IMR-90 (cell line): ENCODE results near the gene CD81. TPM values are rescaled to one million over a fixed set of nuclear protein-coding genes. Genes with fewer than 3 reads are reported as not detected.

Source experiments
- ELK1 ChIP-seq: fragments of 150-350 bp; IDR thresholded peaks from 2 replicates; pipeline ENCODE4 v1.6.1; 2016; ENCODE audit warnings: low read depth, mild to moderate bottlenecking, low read length, moderate library complexity, borderline replicate concordance
- RAD21 ChIP-seq: IDR thresholded peaks from 2 replicates; pipeline ENCODE4 v1.6.1; 2012; ENCODE audit warnings: low read length, improper control_type of control experiment
- RCOR1 ChIP-seq: IDR thresholded peaks from 2 replicates; pipeline ENCODE4 v1.6.1; 2012; ENCODE audit warnings: mild to moderate bottlenecking, low read length, improper control_type of control experiment; ENCODE audit not compliant: insufficient replicate concordance
- polyA plus RNA-seq, 3 experiments: library from polyadenylated mRNA; depleted of rRNA; stranded (reverse); fragments of >200 nt; gene quantifications; 2 replicates each; pipeline ENCODE4 v1.2.3, GENCODE V29; 2012; ENCODE audit warnings: low replicate concordance in 1 of 3
- total RNA-seq: library from RNA; depleted of rRNA; stranded (reverse); fragments of >200 nt; gene quantifications from 2 replicates; pipeline ENCODE4 v1.2.3, GENCODE V29; 2012
- TF ChIP-seq, protein P1 (sequence below): fragments of 150-350 bp; IDR thresholded peaks from 2 replicates; pipeline ENCODE4 v1.6.1; 2017; ENCODE audit warnings: mild to moderate bottlenecking, antibody characterized with exemption, low read length, low read depth

CD81 gene
- total and polyA plus RNA-seq, 2 of the 4 experiments (the other 2 are of a cell fraction) = 159 to 689 TPM

GRCh38 chr11:2423157-2424025 is 46.3 kb downstream of the CD81 start (continued):
- TF ChIP-seq ELK1 (no peak), RAD21 (no peak), RCOR1 (no peak)
- TF ChIP-seq, protein P1, sequence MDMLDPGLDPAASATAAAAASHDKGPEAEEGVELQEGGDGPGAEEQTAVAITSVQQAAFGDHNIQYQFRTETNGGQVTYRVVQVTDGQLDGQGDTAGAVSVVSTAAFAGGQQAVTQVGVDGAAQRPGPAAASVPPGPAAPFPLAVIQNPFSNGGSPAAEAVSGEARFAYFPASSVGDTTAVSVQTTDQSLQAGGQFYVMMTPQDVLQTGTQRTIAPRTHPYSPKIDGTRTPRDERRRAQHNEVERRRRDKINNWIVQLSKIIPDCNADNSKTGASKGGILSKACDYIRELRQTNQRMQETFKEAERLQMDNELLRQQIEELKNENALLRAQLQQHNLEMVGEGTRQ = no peak
